ENCODE data around the gene HDAC8. TPM values are rescaled to one million over a fixed set of nuclear protein-coding genes. Genes with fewer than 3 reads are reported as not detected.
A peak's percentile ranks its signal among the peaks of the same experiment; 100 is the strongest.

HDAC8 gene
- total and polyA plus RNA-seq, 9 of the 15 experiments (the other 6 are each of a cell fraction or from before 2014, with no cell fraction given) = 18.9 to 53.8 (median 28.7) TPM

DNA sequence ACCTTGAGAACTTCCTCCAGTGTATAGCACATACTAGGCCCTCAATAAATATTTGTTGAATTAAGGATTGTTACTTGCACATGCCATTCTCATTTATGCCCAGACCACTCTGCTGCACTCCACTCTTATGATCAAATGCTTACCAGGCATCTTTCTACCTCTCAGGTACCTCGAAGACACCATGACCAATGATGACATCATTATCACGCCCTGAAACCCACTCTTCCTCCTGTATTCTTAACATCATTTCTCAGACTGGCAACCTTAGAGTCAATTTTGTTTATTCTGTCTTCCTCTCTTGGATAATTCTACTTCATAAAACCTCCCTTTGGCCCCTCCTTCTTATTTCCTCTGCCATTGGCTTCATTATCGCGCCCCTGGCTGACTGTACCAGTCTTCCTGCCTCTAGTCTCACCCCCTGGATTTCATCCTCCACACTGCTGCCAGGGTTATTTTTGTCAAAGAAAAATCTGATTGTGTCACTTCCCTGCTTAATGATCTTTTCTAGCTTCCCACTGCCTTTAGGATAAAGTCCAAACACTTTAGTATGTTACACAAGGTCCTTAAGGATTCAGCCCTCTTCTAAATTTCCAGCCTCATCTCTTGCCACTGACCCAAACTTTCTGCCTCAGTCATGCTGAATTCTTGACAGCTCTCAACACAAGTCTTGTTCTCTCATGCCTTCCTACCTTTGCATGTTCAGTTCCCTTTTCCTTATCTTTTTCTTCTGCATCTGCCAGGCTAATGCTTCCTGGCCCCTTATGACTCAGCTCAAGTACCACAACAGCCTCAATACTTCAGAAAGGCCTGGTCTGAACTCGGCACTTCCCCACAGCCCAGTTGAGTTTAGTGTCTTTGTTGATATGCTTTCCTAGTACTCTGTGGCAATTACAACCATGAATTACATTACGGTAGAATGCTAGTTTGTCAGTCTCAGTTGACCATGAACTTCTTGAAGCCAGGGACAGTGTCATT is 45.8 kb downstream of the HDAC8 start (continued):
- TF ChIP-seq, protein P1, sequence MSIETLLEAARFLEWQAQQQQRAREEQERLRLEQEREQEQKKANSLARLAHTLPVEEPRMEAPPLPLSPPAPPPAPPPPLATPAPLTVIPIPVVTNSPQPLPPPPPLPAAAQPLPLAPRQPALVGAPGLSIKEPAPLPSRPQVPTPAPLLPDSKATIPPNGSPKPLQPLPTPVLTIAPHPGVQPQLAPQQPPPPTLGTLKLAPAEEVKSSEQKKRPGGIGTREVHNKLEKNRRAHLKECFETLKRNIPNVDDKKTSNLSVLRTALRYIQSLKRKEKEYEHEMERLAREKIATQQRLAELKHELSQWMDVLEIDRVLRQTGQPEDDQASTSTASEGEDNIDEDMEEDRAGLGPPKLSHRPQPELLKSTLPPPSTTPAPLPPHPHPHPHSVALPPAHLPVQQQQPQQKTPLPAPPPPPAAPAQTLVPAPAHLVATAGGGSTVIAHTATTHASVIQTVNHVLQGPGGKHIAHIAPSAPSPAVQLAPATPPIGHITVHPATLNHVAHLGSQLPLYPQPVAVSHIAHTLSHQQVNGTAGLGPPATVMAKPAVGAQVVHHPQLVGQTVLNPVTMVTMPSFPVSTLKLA (conservative IDR thresholded peaks at IDR 0.05) = no peak
- TF ChIP-seq GATA2 (CRISPR knock-in tag; IDR thresholded peaks at IDR 0.05) (peak; percentile 56; the same call in 1 of the 2 replicates), ZNF133 (CRISPR knock-in tag; IDR thresholded peaks at IDR 0.05) (no peak), CHCHD3 (CRISPR knock-in tag; IDR thresholded peaks at IDR 0.05) (no peak), ZNF282 (CRISPR knock-in tag; IDR thresholded peaks at IDR 0.05) (no peak), RAD21 (CRISPR knock-in tag; conservative IDR thresholded peaks at IDR 0.05 in 1 of 2, IDR thresholded peaks at IDR 0.05 in 1 of 2) (0 out of 4 replicates have a peak, but pooled peaks of 1 of the 2 experiments have one; percentile 9), CBFA2T2 (conservative IDR thresholded peaks at IDR 0.05) (no peak; the same call in 1 of the 2 replicates), ILK (tag; IDR thresholded peaks at IDR 0.05; ENCODE audit: borderline replicate concordance, low read depth) (no peak), NCOA1 (IDR thresholded peaks at IDR 0.05; ENCODE audit: low read depth) (0 out of 2 replicates have a peak, but pooled peaks have one; percentile 27), POLR2AphosphoS2 (IDR thresholded peaks at IDR 0.05; ENCODE audit: low read length) (no peak)
- TF ChIP-seq, protein P2, sequence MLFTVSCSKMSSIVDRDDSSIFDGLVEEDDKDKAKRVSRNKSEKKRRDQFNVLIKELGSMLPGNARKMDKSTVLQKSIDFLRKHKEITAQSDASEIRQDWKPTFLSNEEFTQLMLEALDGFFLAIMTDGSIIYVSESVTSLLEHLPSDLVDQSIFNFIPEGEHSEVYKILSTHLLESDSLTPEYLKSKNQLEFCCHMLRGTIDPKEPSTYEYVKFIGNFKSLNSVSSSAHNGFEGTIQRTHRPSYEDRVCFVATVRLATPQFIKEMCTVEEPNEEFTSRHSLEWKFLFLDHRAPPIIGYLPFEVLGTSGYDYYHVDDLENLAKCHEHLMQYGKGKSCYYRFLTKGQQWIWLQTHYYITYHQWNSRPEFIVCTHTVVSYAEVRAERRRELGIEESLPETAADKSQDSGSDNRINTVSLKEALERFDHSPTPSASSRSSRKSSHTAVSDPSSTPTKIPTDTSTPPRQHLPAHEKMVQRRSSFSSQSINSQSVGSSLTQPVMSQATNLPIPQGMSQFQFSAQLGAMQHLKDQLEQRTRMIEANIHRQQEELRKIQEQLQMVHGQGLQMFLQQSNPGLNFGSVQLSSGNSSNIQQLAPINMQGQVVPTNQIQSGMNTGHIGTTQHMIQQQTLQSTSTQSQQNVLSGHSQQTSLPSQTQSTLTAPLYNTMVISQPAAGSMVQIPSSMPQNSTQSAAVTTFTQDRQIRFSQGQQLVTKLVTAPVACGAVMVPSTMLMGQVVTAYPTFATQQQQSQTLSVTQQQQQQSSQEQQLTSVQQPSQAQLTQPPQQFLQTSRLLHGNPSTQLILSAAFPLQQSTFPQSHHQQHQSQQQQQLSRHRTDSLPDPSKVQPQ (CRISPR knock-in tag; IDR thresholded peaks at IDR 0.05; ENCODE audit: borderline replicate concordance) = no peak
- TF ChIP-seq, protein P3, sequence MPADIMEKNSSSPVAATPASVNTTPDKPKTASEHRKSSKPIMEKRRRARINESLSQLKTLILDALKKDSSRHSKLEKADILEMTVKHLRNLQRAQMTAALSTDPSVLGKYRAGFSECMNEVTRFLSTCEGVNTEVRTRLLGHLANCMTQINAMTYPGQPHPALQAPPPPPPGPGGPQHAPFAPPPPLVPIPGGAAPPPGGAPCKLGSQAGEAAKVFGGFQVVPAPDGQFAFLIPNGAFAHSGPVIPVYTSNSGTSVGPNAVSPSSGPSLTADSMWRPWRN (IDR thresholded peaks at IDR 0.05; ENCODE audit: low read depth) = no peak
- TF ChIP-seq, protein P4, sequence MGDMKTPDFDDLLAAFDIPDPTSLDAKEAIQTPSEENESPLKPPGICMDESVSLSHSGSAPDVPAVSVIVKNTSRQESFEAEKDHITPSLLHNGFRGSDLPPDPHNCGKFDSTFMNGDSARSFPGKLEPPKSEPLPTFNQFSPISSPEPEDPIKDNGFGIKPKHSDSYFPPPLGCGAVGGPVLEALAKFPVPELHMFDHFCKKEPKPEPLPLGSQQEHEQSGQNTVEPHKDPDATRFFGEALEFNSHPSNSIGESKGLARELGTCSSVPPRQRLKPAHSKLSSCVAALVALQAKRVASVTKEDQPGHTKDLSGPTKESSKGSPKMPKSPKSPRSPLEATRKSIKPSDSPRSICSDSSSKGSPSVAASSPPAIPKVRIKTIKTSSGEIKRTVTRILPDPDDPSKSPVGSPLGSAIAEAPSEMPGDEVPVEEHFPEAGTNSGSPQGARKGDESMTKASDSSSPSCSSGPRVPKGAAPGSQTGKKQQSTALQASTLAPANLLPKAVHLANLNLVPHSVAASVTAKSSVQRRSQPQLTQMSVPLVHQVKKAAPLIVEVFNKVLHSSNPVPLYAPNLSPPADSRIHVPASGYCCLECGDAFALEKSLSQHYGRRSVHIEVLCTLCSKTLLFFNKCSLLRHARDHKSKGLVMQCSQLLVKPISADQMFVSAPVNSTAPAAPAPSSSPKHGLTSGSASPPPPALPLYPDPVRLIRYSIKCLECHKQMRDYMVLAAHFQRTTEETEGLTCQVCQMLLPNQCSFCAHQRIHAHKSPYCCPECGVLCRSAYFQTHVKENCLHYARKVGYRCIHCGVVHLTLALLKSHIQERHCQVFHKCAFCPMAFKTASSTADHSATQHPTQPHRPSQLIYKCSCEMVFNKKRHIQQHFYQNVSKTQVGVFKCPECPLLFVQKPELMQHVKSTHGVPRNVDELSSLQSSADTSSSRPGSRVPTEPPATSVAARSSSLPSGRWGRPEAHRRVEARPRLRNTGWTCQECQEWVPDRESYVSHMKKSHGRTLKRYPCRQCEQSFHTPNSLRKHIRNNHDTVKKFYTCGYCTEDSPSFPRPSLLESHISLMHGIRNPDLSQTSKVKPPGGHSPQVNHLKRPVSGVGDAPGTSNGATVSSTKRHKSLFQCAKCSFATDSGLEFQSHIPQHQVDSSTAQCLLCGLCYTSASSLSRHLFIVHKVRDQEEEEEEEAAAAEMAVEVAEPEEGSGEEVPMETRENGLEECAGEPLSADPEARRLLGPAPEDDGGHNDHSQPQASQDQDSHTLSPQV (IDR thresholded peaks at IDR 0.05) = peak; percentile 38; the same call in 1 of the 2 replicates
